CD14-positive monocyte (primary cell): ENCODE measurements around the gene ZNF687. TPM values are rescaled to one million over a fixed set of nuclear protein-coding genes. Genes with fewer than 3 reads are reported as not detected.

ENCODE experiments used
- DNase-seq, 3 donors: peaks; one replicate each; pipeline ENCODE4 v3.0.0-alpha.2; 2011 to 2022
- H2AFZ ChIP-seq: 2 replicates; pipeline ENCODE4 v1.6.0; 2012; ENCODE audit warnings: mild to moderate bottlenecking, low read depth, low read length, inconsistent platforms; ENCODE audit not compliant: insufficient read depth, poor library complexity, severe bottlenecking
- H3K27ac ChIP-seq, 2 donors: 1 replicate in 1 of 2; 2 replicates in 1 of 2; pipeline ENCODE4 v1.5.1; 2012 to 2013; ENCODE audit warnings: low read length in 2 of 2, control low read depth in 1 of 2, inconsistent platforms in 1 of 2, low read depth in 1 of 2, mild to moderate bottlenecking in 1 of 2
- H3K27me3 ChIP-seq, 2 donors: one replicate each; pipeline versions ENCODE4 v1.6.0 to v1.6.1; 2011 to 2013; ENCODE audit warnings: low read length in 2 of 2; ENCODE audit not compliant: control insufficient read depth in 2 of 2, insufficient read depth in 2 of 2
- H3K36me3 ChIP-seq, 2 donors: replicated peaks in 1 of 2; 1 replicate in 1 of 2; 2 replicates in 1 of 2; pipeline versions ENCODE4 v1.5.1 to v1.6.1; 2012 to 2013; ENCODE audit warnings: low read length in 2 of 2, control low read depth in 1 of 2, inconsistent platforms in 1 of 2, mild to moderate bottlenecking in 1 of 2; ENCODE audit not compliant: insufficient read depth in 2 of 2, control insufficient read depth in 1 of 2
- H3K4me1 ChIP-seq, 2 donors: 1 replicate in 1 of 2; 2 replicates in 1 of 2; pipeline versions ENCODE4 v1.5.1 to v1.6.1; 2012 to 2013; ENCODE audit warnings: low read length in 2 of 2, control low read depth in 1 of 2, inconsistent platforms in 1 of 2, mild to moderate bottlenecking in 1 of 2, moderate library complexity in 1 of 2; ENCODE audit not compliant: insufficient read depth in 2 of 2, control insufficient read depth in 1 of 2
- H3K4me2 ChIP-seq: replicated peaks from 2 replicates; pipeline ENCODE3; 2012; ENCODE audit warnings: low read length, moderate library complexity, mild to moderate bottlenecking; ENCODE audit not compliant: poor library complexity, severe bottlenecking; ENCODE audit errors: extremely low read depth
- H3K4me3 ChIP-seq, 3 experiments: fragments of 200-600 bp in 1 of 3; sonication (generic) in 1 of 3; replicated peaks in 1 of 3; 1 replicate in 2 of 3; 2 replicates in 1 of 3; pipeline ENCODE4 v1.5.1; 2011 to 2013; ENCODE audit warnings: low read length in 3 of 3, mild to moderate bottlenecking in 3 of 3, control low read depth in 2 of 3, low read depth in 2 of 3, inconsistent platforms in 1 of 3, moderate library complexity in 1 of 3
- H3K79me2 ChIP-seq: 2 replicates; pipeline ENCODE4 v1.6.0; 2012; ENCODE audit warnings: mild to moderate bottlenecking, control low read depth, inconsistent platforms, low read length, moderate library complexity; ENCODE audit not compliant: insufficient read depth
- H3K9ac ChIP-seq: 2 replicates; pipeline ENCODE4 v1.6.0; 2017; ENCODE audit warnings: low read length, mild to moderate bottlenecking; ENCODE audit not compliant: insufficient read depth, poor library complexity, severe bottlenecking
- H3K9me3 ChIP-seq, 2 donors: replicated peaks in 1 of 2; 1 replicate in 1 of 2; 2 replicates in 1 of 2; pipeline versions ENCODE4 v1.5.1 to v1.6.1; 2012 to 2013; ENCODE audit warnings: low read length in 2 of 2, control low read depth in 1 of 2; ENCODE audit not compliant: control insufficient read depth in 1 of 2, insufficient read depth in 1 of 2
- H4K20me1 ChIP-seq: 2 replicates; pipeline ENCODE4 v1.6.0; 2012; ENCODE audit warnings: mild to moderate bottlenecking, low read length, control low read depth, moderate library complexity; ENCODE audit not compliant: insufficient read depth
- H3K27ac Mint-ChIP-seq, 7 donors: one replicate each; pipeline ENCODE4 v1.8.0; 2020; ENCODE audit warnings: mild to moderate bottlenecking in 7 of 7, mixed read lengths in 7 of 7, moderate library complexity in 6 of 7, inconsistent platforms in 2 of 7
- H3K27me3 Mint-ChIP-seq, 3 donors: one replicate each; pipeline ENCODE4 v1.8.0; 2021 to 2022; ENCODE audit warnings: low read depth in 3 of 3, mild to moderate bottlenecking in 3 of 3, mixed read lengths in 3 of 3, moderate library complexity in 3 of 3, inconsistent platforms in 1 of 3
- H3K36me3 Mint-ChIP-seq, 2 donors: one replicate each; pipeline ENCODE4 v1.8.0; 2020; ENCODE audit warnings: mixed read lengths in 2 of 2, inconsistent platforms in 1 of 2, mild to moderate bottlenecking in 1 of 2
- H3K4me1 Mint-ChIP-seq: one replicate; pipeline ENCODE4 v1.8.0; 2020; ENCODE audit warnings: mild to moderate bottlenecking, mixed read lengths
- H3K4me3 Mint-ChIP-seq, 2 donors: one replicate each; pipeline ENCODE4 v1.8.0; 2020; ENCODE audit warnings: mild to moderate bottlenecking in 2 of 2, mixed read lengths in 2 of 2, moderate library complexity in 1 of 2
- H3K9me3 Mint-ChIP-seq, 7 donors: one replicate each; pipeline ENCODE4 v1.8.0; 2020 to 2022; ENCODE audit warnings: mixed read lengths in 7 of 7, mild to moderate bottlenecking in 6 of 7, moderate library complexity in 6 of 7, inconsistent platforms in 2 of 7
- CTCF ChIP-seq: fragments of 200-600 bp; IDR thresholded peaks from one replicate; pipeline ENCODE4 v1.8.0; 2022; ENCODE audit warnings: antibody characterized with exemption, mild to moderate bottlenecking
- WGBS: methylation state at CpG from one replicate; pipeline ENCODE4 v1.1.5; 2013; ENCODE audit warnings: missing lambda C conversion rate; ENCODE audit not compliant: insufficient coverage; 5-methylcytosine and 5-hydroxymethylcytosine counted together
- intact Hi-C, 2 donors: fragments of 100-400 bp; cut with micrococcal nuclease; formaldehyde crosslinking; loops; one replicate each; pipeline versions ENCODE4 v1.15.0 to v1.15.1; 2023
- polyA minus RNA-seq: library from RNA; depleted of rRNA, polyadenylated mRNA; stranded (reverse); fragments of >200 nt; gene quantifications from 2 replicates; pipeline ENCODE4 v1.2.3, GENCODE V29; 2012
- polyA plus RNA-seq, 3 donors: library from polyadenylated mRNA; depleted of rRNA in 1 of 3; unstranded in 2 of 3; stranded (reverse) in 1 of 3; fragments of 300-500 nt in 2 of 3; fragments of >200 nt in 1 of 3; fragmentation: Illumina TruSeq in 2 of 3; gene quantifications; 1 replicate in 2 of 3; 2 replicates in 1 of 3; pipeline ENCODE4 v1.2.3, GENCODE V29; 2012 to 2021
- total RNA-seq, 12 experiments: library from RNA in 1 of 12; stranded (reverse) in 1 of 12; fragments of 120-200 nt in 1 of 12; gene quantifications; one replicate each; pipeline ENCODE4 v1.2.4 and lab custom pipeline; 2013 to 2026; ENCODE audit warnings: mixed read lengths in 6 of 12, inconsistent platforms in 1 of 12

ZNF687 gene, protein sequence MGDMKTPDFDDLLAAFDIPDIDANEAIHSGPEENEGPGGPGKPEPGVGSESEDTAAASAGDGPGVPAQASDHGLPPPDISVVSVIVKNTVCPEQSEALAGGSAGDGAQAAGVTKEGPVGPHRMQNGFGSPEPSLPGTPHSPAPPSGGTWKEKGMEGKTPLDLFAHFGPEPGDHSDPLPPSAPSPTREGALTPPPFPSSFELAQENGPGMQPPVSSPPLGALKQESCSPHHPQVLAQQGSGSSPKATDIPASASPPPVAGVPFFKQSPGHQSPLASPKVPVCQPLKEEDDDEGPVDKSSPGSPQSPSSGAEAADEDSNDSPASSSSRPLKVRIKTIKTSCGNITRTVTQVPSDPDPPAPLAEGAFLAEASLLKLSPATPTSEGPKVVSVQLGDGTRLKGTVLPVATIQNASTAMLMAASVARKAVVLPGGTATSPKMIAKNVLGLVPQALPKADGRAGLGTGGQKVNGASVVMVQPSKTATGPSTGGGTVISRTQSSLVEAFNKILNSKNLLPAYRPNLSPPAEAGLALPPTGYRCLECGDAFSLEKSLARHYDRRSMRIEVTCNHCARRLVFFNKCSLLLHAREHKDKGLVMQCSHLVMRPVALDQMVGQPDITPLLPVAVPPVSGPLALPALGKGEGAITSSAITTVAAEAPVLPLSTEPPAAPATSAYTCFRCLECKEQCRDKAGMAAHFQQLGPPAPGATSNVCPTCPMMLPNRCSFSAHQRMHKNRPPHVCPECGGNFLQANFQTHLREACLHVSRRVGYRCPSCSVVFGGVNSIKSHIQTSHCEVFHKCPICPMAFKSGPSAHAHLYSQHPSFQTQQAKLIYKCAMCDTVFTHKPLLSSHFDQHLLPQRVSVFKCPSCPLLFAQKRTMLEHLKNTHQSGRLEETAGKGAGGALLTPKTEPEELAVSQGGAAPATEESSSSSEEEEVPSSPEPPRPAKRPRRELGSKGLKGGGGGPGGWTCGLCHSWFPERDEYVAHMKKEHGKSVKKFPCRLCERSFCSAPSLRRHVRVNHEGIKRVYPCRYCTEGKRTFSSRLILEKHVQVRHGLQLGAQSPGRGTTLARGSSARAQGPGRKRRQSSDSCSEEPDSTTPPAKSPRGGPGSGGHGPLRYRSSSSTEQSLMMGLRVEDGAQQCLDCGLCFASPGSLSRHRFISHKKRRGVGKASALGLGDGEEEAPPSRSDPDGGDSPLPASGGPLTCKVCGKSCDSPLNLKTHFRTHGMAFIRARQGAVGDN
- 19.6 TPM for total RNA-seq (2013)
- polyA plus RNA-seq (10 to 100 TPM in 1 of 3 donors, 1 to 10 TPM in 2; 1.3 to 26.5 (median 1.8) TPM), polyA minus RNA-seq (43.8 and 61.4 TPM in 2 replicates), total RNA-seq (lab: John Stamatoyannopoulos, UW) (30.0 to 44.5 (median 39.2) reads per million in 11 experiments)

- under 1% methylated on average over 58 of the region's 74 CpGs for WGBS
- Histone ChIP-seq H3K27ac (peak within 1 kb of the TSS; percentile 94 to 96), H2AFZ (peak within 1 kb of the TSS; percentile 65), H3K79me2 (peaks cover 63% of the 10 kb centered on the region), H3K27me3 (no peaks in the 10 kb centered on the region), H3K4me3 (peak within 1 kb of the TSS; percentile 63 to 96 (median 88)), H3K9me3 (no peaks in the 10 kb centered on the region), H3K4me1 (peaks cover 43 to 61% of the 10 kb centered on the region in 2 donors), H3K4me2 (peak within 1 kb of the TSS; percentile 100), H4K20me1 (peaks cover 39% of the 10 kb centered on the region), H3K9ac (peak within 1 kb of the TSS; percentile 86), H3K36me3 (peaks cover 21 to 27% of the 10 kb centered on the region in 2 donors)
- H3K36me3 Mint-ChIP-seq: peaks cover 20 to 34% of the 10 kb centered on the region in 2 donors
- intact Hi-C loops: loop anchor here in 1 of 2 donors (10.0 kb wide), 1 partner anchor 183 kb away; no protein-coding TSS in a partner anchor
- peak within 1 kb of the TSS; percentile 99 to 100 (median 100) for H3K27ac Mint-ChIP-seq
- peaks cover 0 to 2% (median 0%) of the 10 kb centered on the region in 7 donors for H3K9me3 Mint-ChIP-seq
- peak within 1 kb of the TSS; percentile 99 to 100 for H3K4me3 Mint-ChIP-seq
- TF ChIP-seq CTCF: no peak
- H3K4me1 Mint-ChIP-seq: peaks cover 42% of the 10 kb centered on the region
- DNase-seq: peak; percentile 99
- H3K27me3 Mint-ChIP-seq: peaks cover 0 to 1% (median 0%) of the 10 kb centered on the region in 3 donors
Observed at GRCh38 chr1:151281969-151282882, at the start of gene ZNF687. TSS of gene ZNF687 (plus strand) at chr1:151282299. CDS start at chr1:151286292, 3,993 bp downstream.
